Measurements from ENCODE around the gene VEPH1.

GRCh38 chr3:157265931-157266330, 237.3 kb downstream of the VEPH1 start:
- TF ChIP-seq CTCF (IDR thresholded peaks at IDR 0.05; ENCODE audit: low read depth, low read length) (no peak), EZH2phosphoT487 (IDR thresholded peaks at IDR 0.05; ENCODE audit: low read depth) (no peak)
